SK-N-SH (cell line): ENCODE results near the gene MAP2K5. TPM values are rescaled to one million over a fixed set of nuclear protein-coding genes. Genes with fewer than 3 reads are reported as not detected.

Experiments
- CTCF ChIA-PET: fragments of 300-600, 350-600 bp; formaldehyde crosslinking; extraction: SDS; loops from one replicate; lab custom pipeline; 2021; lab: Yijun Ruan, JAX
- POLR2A ChIA-PET: fragments of 350-600 bp; sonication (Branson Sonifier 250); formaldehyde crosslinking; extraction: SDS; loops from one replicate; lab custom pipeline; 2020; ENCODE audit warnings: antibody characterized with exemption, inconsistent platforms; lab: Yijun Ruan, JAX
- DNase-seq: peaks from one replicate; pipeline ENCODE4 v3.0.0; 2012
- H2AFZ ChIP-seq: fragments of 200-600 bp; sonication (generic); 2 replicates; pipeline ENCODE4 v1.8.1; 2016; ENCODE audit warnings: antibody characterized with exemption, mild to moderate bottlenecking, low read depth
- H3F3A ChIP-seq: fragments of 200-600 bp; sonication (generic); replicated peaks from 2 replicates; pipeline ENCODE3; 2016; ENCODE audit warnings: antibody characterized with exemption, mild to moderate bottlenecking; ENCODE audit not compliant: insufficient read depth
- H3K27ac ChIP-seq, 2 experiments: fragments of 200-500 bp in 1 of 2; fragments of 200-600 bp in 1 of 2; sonication (Bioruptor generic) in 1 of 2; sonication (generic), shearing (Covaris generic) in 1 of 2; 2 replicates each; pipeline versions ENCODE4 v1.5.1 to v1.6.1; 2014 to 2016; ENCODE audit warnings: low read depth in 2 of 2, inconsistent platforms in 1 of 2, low read length in 1 of 2, mild to moderate bottlenecking in 1 of 2, mixed read lengths in 1 of 2
- H3K27me3 ChIP-seq: fragments of 200-600 bp; sonication (generic), shearing (Covaris generic); 2 replicates; pipeline ENCODE4 v1.6.1; 2016; ENCODE audit warnings: mixed run types; ENCODE audit not compliant: insufficient read depth
- H3K36me3 ChIP-seq, 2 experiments: fragments of 200-500 bp in 1 of 2; fragments of 200-600 bp in 1 of 2; sonication (Bioruptor generic) in 1 of 2; sonication (generic) in 1 of 2; replicated peaks in 1 of 2; 2 replicates each; pipeline versions ENCODE3 to v1.5.1; 2014 to 2016; ENCODE audit warnings: low read length in 1 of 2, mild to moderate bottlenecking in 1 of 2; ENCODE audit not compliant: insufficient read depth in 2 of 2, control insufficient read depth in 1 of 2
- H3K4me1 ChIP-seq, 2 experiments: fragments of 200-500 bp in 1 of 2; fragments of 200-600 bp in 1 of 2; sonication (Bioruptor generic) in 1 of 2; sonication (generic), shearing (Covaris generic) in 1 of 2; 2 replicates each; pipeline versions ENCODE4 v1.5.1 to v1.6.1; 2014 to 2016; ENCODE audit warnings: low read depth in 1 of 2, low read length in 1 of 2, mixed run types in 1 of 2; ENCODE audit not compliant: insufficient read depth in 2 of 2, control insufficient read depth in 1 of 2
- H3K4me2 ChIP-seq: fragments of 200-600 bp; sonication (generic), shearing (Covaris generic); 2 replicates; pipeline ENCODE4 v1.6.1; 2017; ENCODE audit warnings: mixed run types
- H3K4me3 ChIP-seq, 2 experiments: fragments of 200-500 bp in 1 of 2; fragments of 200-600 bp in 1 of 2; sonication (Bioruptor generic) in 1 of 2; sonication (generic), shearing (Covaris generic) in 1 of 2; 2 replicates each; pipeline versions ENCODE4 v1.5.1 to v1.8.1; 2014 to 2016; ENCODE audit warnings: low read depth in 2 of 2, inconsistent platforms in 1 of 2, low read length in 1 of 2, mild to moderate bottlenecking in 1 of 2, mixed read lengths in 1 of 2, moderate library complexity in 1 of 2
- H3K79me2 ChIP-seq: fragments of 200-600 bp; sonication (generic); 2 replicates; pipeline ENCODE4 v1.8.1; 2017; ENCODE audit warnings: mild to moderate bottlenecking; ENCODE audit not compliant: insufficient read depth
- H3K9ac ChIP-seq: fragments of 200-600 bp; sonication (generic); 2 replicates; pipeline ENCODE4 v1.6.1; 2017; ENCODE audit warnings: mixed run types
- H3K9me2 ChIP-seq: fragments of 200-600 bp; sonication (generic); 2 replicates; pipeline ENCODE4 v1.6.1; 2017; ENCODE audit warnings: mixed run types
- H3K9me3 ChIP-seq: fragments of 200-600 bp; sonication (generic); 2 replicates; pipeline ENCODE4 v1.6.1; 2017; ENCODE audit warnings: mixed run types, mild to moderate bottlenecking, moderate library complexity
- H4K20me1 ChIP-seq: fragments of 200-600 bp; sonication (generic); 2 replicates; pipeline ENCODE4 v1.6.1; 2017; ENCODE audit warnings: mild to moderate bottlenecking, mixed run types; ENCODE audit not compliant: insufficient read depth
- CHD2 ChIP-seq: fragments of 150-350 bp; IDR thresholded peaks from 2 replicates; pipeline ENCODE4 v1.6.1; 2018; ENCODE audit warnings: low read length; ENCODE audit not compliant: partially characterized antibody
- CTCF ChIP-seq: fragments of 200-600 bp; sonication (generic); IDR thresholded peaks from 2 replicates; pipeline ENCODE4 v1.6.1; 2017; ENCODE audit warnings: antibody characterized with exemption, mild to moderate bottlenecking, moderate library complexity
- EP300 ChIP-seq, 2 experiments: IDR thresholded peaks; 2 replicates each; pipeline versions ENCODE4 v1.4.0 to v1.6.1; 2012; ENCODE audit warnings: borderline replicate concordance in 1 of 2, low read depth in 1 of 2, low read length in 1 of 2
- EZH2phosphoT487 ChIP-seq: fragments of 200-600 bp; sonication (generic); IDR thresholded peaks from 2 replicates; pipeline ENCODE4 v1.6.1; 2017; ENCODE audit warnings: low read depth, mixed run types, mild to moderate bottlenecking, antibody characterized with exemption, moderate library complexity, borderline replicate concordance
- FOXJ3 ChIP-seq: sonication (generic); formaldehyde crosslinking; IDR thresholded peaks from 2 replicates; pipeline ENCODE4 v1.5.1; 2020; ENCODE audit warnings: mild to moderate bottlenecking, missing genetic modification reagents
- IRF3 ChIP-seq: fragments of 150-350 bp; IDR thresholded peaks from 2 replicates; pipeline ENCODE4 v1.6.1; 2016; ENCODE audit warnings: mild to moderate bottlenecking, low read depth, low read length
- MEF2A ChIP-seq: IDR thresholded peaks from 2 replicates; pipeline ENCODE4 v1.4.0; 2012; ENCODE audit warnings: low read depth, borderline replicate concordance
- NFIC ChIP-seq: IDR thresholded peaks from 2 replicates; pipeline ENCODE4 v1.4.0; 2012; ENCODE audit warnings: borderline replicate concordance
- NRF1 ChIP-seq: IDR thresholded peaks from 2 replicates; pipeline ENCODE4 v1.6.1; 2012; ENCODE audit warnings: low read depth, mild to moderate bottlenecking, low read length
- RAD21 ChIP-seq: IDR thresholded peaks from 2 replicates; pipeline ENCODE4 v1.6.1; 2012; ENCODE audit warnings: mild to moderate bottlenecking, low read length
- RCOR1 ChIP-seq: fragments of 150-350 bp; IDR thresholded peaks from 2 replicates; pipeline ENCODE4 v1.6.1; 2017; ENCODE audit warnings: antibody characterized with exemption, low read length
- REST ChIP-seq: IDR thresholded peaks from 2 replicates; pipeline ENCODE4 v1.6.1; 2012; ENCODE audit warnings: mild to moderate bottlenecking, low read depth, low read length, moderate library complexity
- RFX5 ChIP-seq: IDR thresholded peaks from 2 replicates; pipeline ENCODE4 v1.6.1; 2012; ENCODE audit warnings: mild to moderate bottlenecking, improper control_type of control experiment, low read length
- RXRA ChIP-seq: IDR thresholded peaks from 2 replicates; pipeline ENCODE4 v1.4.0; 2012; ENCODE audit warnings: low read depth, mild to moderate bottlenecking, borderline replicate concordance
- SIN3A ChIP-seq: IDR thresholded peaks from 2 replicates; pipeline ENCODE4 v1.6.1; 2012; ENCODE audit warnings: low read depth, mild to moderate bottlenecking, low read length, moderate library complexity, borderline replicate concordance
- SMC3 ChIP-seq: IDR thresholded peaks from 2 replicates; pipeline ENCODE4 v1.6.1; 2012; ENCODE audit warnings: low read depth, low read length, improper control_type of control experiment
- TAF1 ChIP-seq: IDR thresholded peaks from 2 replicates; pipeline ENCODE4 v1.6.1; 2012; ENCODE audit warnings: low read depth, mild to moderate bottlenecking, low read length, moderate library complexity, borderline replicate concordance
- USF1 ChIP-seq: IDR thresholded peaks from 2 replicates; pipeline ENCODE4 v1.4.0; 2012; ENCODE audit warnings: low read depth, borderline replicate concordance
- USF2 ChIP-seq: fragments of 150-350 bp; IDR thresholded peaks from 2 replicates; pipeline ENCODE4 v1.6.1; 2017; ENCODE audit warnings: antibody characterized with exemption, low read length, low read depth, borderline replicate concordance
- YY1 ChIP-seq: IDR thresholded peaks from 2 replicates; pipeline ENCODE4 v1.4.0; 2012; ENCODE audit warnings: low read depth, mild to moderate bottlenecking
- polyA plus RNA-seq, 3 experiments: library from polyadenylated mRNA; depleted of rRNA; stranded (reverse); fragments of >200 nt; gene quantifications; 2 replicates each; pipeline ENCODE4 v1.2.3, GENCODE V29; 2012

The MAP2K5 gene
- polyA plus RNA-seq, 1 of the 3 experiments (the other 2 are of a cell fraction), result 6.2 TPM

- ChIA-PET POLR2A (no interaction called here), CTCF (interaction anchor here (0.6 to 9.4 kb wide), 7 partner anchors 17 to 710 kb away, joined by 3 to 123 read pairs (median 3); partner anchors contain the start of gene MAP2K5)
- no peaks in the 10 kb centered on the region for H3K27me3 ChIP-seq
- no peaks in the 10 kb centered on the region for H3K9me2 ChIP-seq
- no peaks in the 10 kb centered on the region for H3K9me3 ChIP-seq
- DNase-seq, result no peak
- no peak overlapping the region for H3K27ac ChIP-seq
- H3K4me2 ChIP-seq, result no peak overlapping the region
- no peak overlapping the region for H2AFZ ChIP-seq
- H3K79me2 ChIP-seq, result no peaks in the 10 kb centered on the region
- H3K4me3 ChIP-seq, result no peak overlapping the region
- H3F3A ChIP-seq, result no peaks in the 10 kb centered on the region
- no peaks in the 10 kb centered on the region for H3K36me3 ChIP-seq
- no peak for TF ChIP-seq NFIC
- no peak for TF ChIP-seq EZH2phosphoT487
- TF ChIP-seq RFX5, result no peak
- no peak for TF ChIP-seq YY1
- no peak for TF ChIP-seq RXRA
- TF ChIP-seq CTCF, result no peak
- TF ChIP-seq USF2, result no peak
- TF ChIP-seq MEF2A, result no peak
- TF ChIP-seq SMC3, result no peak
- TF ChIP-seq USF1, result no peak
- TF ChIP-seq RCOR1, result no peak
- no peak for TF ChIP-seq FOXJ3
- TF ChIP-seq CHD2, result no peak
- no peak for TF ChIP-seq TAF1
- TF ChIP-seq NRF1, result no peak
- no peak for TF ChIP-seq IRF3
- no peak for TF ChIP-seq SIN3A
- no peak for TF ChIP-seq REST
- no peak for TF ChIP-seq EP300 (IDR thresholded peaks at IDR 0.05; ENCODE audit: borderline replicate concordance in 1 of 2, low read depth in 1 of 2, low read length in 1 of 2)
- no peak for TF ChIP-seq RAD21
- H4K20me1 ChIP-seq, result no peaks in the 10 kb centered on the region
- no peak overlapping the region for H3K9ac ChIP-seq
- peaks cover 0 to 10% of the 10 kb centered on the region in 2 experiments; a peak in 1 of 4 replicates for H3K4me1 ChIP-seq
Observed at GRCh38 chr15:67831363-67831762, 288.9 kb downstream of the MAP2K5 start.
